Pericardium fibroblast (primary cell): ENCODE data around the gene BICRA. TPM values are rescaled to one million over a fixed set of nuclear protein-coding genes. Genes with fewer than 3 reads are reported as not detected.

Experiments
- total RNA-seq: library from RNA; depleted of rRNA; stranded (reverse); fragments of >200 nt; gene quantifications from 2 replicates; pipeline ENCODE4 v1.2.3, GENCODE V29; 2015

Gene BICRA
- 2.7 and 4.9 TPM in 2 replicates for total RNA-seq

GRCh38 chr19:47608969-47609905, at the start of gene BICRA:
BICRA (plus strand) TSS chr19:47609134; CDS start chr19:47673575, 64,441 bp downstream.

GRCh38 chr19:47573071-47574026, 35.6 kb upstream of the BICRA start, which contains the start of gene ZNF541:
ZNF541 (minus strand) TSS chr19:47573148; CDS start chr19:47555856, 17,292 bp downstream.

GRCh38 chr19:47713046-47714021, 104.4 kb downstream of the BICRA start, which contains the start of gene EHD2:
EHD2 (plus strand) TSS chr19:47713422; CDS start chr19:47716613, 3,191 bp downstream.

GRCh38 chr19:47745010-47745901, 136.3 kb downstream of the BICRA start, which contains the start of gene NOP53:
NOP53 (plus strand) TSS chr19:47745546; CDS start chr19:47745560, 14 bp downstream.

Other genes with a start within 250 kb of the BICRA start
- 51.2 and 56.1 TPM in 2 replicates for gene MEIS3, start 189.6 kb upstream of the BICRA start, total RNA-seq
- 1.3 TPM in 1 of 2 replicates, not detected in the other for gene SLC8A2, start 137.2 kb upstream of the BICRA start, total RNA-seq
- gene KPTN, start 124.9 kb upstream of the BICRA start, total RNA-seq = 2.1 and 11.1 TPM in 2 replicates
- 87.8 and 114 TPM in 2 replicates for gene NAPA, start 94.1 kb upstream of the BICRA start, total RNA-seq
- gene ZNF541, start 36.0 kb upstream of the BICRA start, total RNA-seq = 0.23 TPM in 1 of 2 replicates, not detected in the other
- 244 and 274 TPM in 2 replicates for gene EHD2, start 104.3 kb downstream of the BICRA start, total RNA-seq
- 253 and 299 TPM in 2 replicates for gene NOP53, start 136.4 kb downstream of the BICRA start, total RNA-seq
- gene SELENOW, start 169.6 kb downstream of the BICRA start, total RNA-seq = 336 and 410 TPM in 2 replicates
- gene TPRX1, start 195.4 kb downstream of the BICRA start, total RNA-seq = not detected in 2 replicates
- not detected in 2 replicates for gene CRX, start 212.8 kb downstream of the BICRA start, total RNA-seq